Right lobe of liver (tissue), 6 donors: ENCODE results near the gene EEFSEC. TPM values are rescaled to one million over a fixed set of nuclear protein-coding genes. Genes with fewer than 3 reads are reported as not detected.

ENCODE experiments used
- ATAC-seq, 4 donors: fragments of 200-7000 bp; cut with Tn5 transposase; one replicate each; pipeline ENCODE4 v1.9.1; 2020; ENCODE audit warnings: mild to moderate bottlenecking in 4 of 4, moderate library complexity in 4 of 4
- DNase-seq, 3 donors: peaks; one replicate each; pipeline ENCODE4 v3.0.0-alpha.2; 2020
- H3K27ac ChIP-seq, 3 donors: fragments of 200-600 bp; one replicate each; pipeline ENCODE4 v1.8.0; 2022
- H3K27me3 ChIP-seq, 2 donors: fragments of 200-600 bp; one replicate each; pipeline ENCODE4 v1.8.0; 2022
- H3K36me3 ChIP-seq, 4 donors: fragments of 200-600 bp; sonication (generic) in 1 of 4; one replicate each; pipeline versions ENCODE4 v1.5.1 to v1.8.0; 2017 to 2022; ENCODE audit warnings: control low read depth in 1 of 4
- H3K4me1 ChIP-seq, 4 donors: fragments of 200-600 bp; sonication (generic) in 1 of 4; one replicate each; pipeline versions ENCODE4 v1.5.1 to v1.8.0; 2017 to 2022; ENCODE audit warnings: control low read depth in 1 of 4
- H3K4me3 ChIP-seq, 3 donors: fragments of 200-600 bp; one replicate each; pipeline ENCODE4 v1.8.0; 2022
- H3K9me3 ChIP-seq, 4 donors: fragments of 200-600 bp; sonication (generic) in 1 of 4; one replicate each; pipeline versions ENCODE4 v1.5.1 to v1.8.0; 2017 to 2022; ENCODE audit warnings: control low read depth in 1 of 4
- CTCF ChIP-seq, 4 donors: fragments of 200-600 bp in 3 of 4; fragments of 450-650 bp in 1 of 4; IDR thresholded peaks; one replicate each; pipeline versions ENCODE4 v1.5.1 to v1.8.0; 2016 to 2022; ENCODE audit warnings: antibody characterized with exemption in 4 of 4, mild to moderate bottlenecking in 2 of 4
- POLR2A ChIP-seq: fragments of 450-650 bp; IDR thresholded peaks from one replicate; pipeline ENCODE4 v1.6.1; 2017; ENCODE audit warnings: antibody characterized with exemption, mild to moderate bottlenecking
- WGBS: methylation state at CpG from one replicate; pipeline ENCODE4 v1.1.6; 2018; ENCODE audit warnings: low coverage, low lambda C conversion rate; ENCODE audit not compliant: insufficient coverage; ENCODE audit errors: missing lambda C conversion rate; 5-methylcytosine and 5-hydroxymethylcytosine counted together
- intact Hi-C, 2 donors: fragments of 100-400 bp; cut with DNase I; formaldehyde crosslinking; loops; one replicate each; pipeline versions ENCODE4 v1.11.2 to v1.14.1; 2022
- total RNA-seq, 6 experiments: library from RNA; depleted of rRNA in 2 of 6; stranded (reverse); fragments of >200 nt in 2 of 6; fragmentation: NEBNext Ultra II Directional in 3 of 6; extraction: Animal tissue kit (Norgen Biotek cat#: 25700) in 3 of 6; gene quantifications; one replicate each; pipeline versions ENCODE4 v1.1.0 to v1.2.4, GENCODE V29; 2016 to 2023
- donor health status: DM: no; HTN: yes; CAD: no.
- donor health status: DM: no; HTN: no; CAD: no.
- donor health status: DM: no; HTN: no; CAD: no.
- donor health status: DM: no; HTN: yes; CAD: no.
- donor health status: DM: no; HTN: yes; CAD: no.

Gene EEFSEC
- total RNA-seq, 6 experiments from 2014 or later: 10.1 to 24.0 (median 13.4) TPM

- no peak for ATAC-seq
- no peaks in the 10 kb centered on the region for H3K36me3 ChIP-seq
- H3K4me1 ChIP-seq: peaks cover 0 to 9% (median 0%) of the 10 kb centered on the region in 4 donors
- no peak overlapping the region for H3K27ac ChIP-seq
- intact Hi-C loops: no loop called here
- H3K9me3 ChIP-seq: no peaks in the 10 kb centered on the region
- no peak for DNase-seq
- no peaks in the 10 kb centered on the region for H3K27me3 ChIP-seq
- 76% methylated on average over 7 of the region's 17 CpGs for WGBS
- H3K4me3 ChIP-seq: no peak overlapping the region
- no peak for TF ChIP-seq POLR2A
- no peak for TF ChIP-seq CTCF (IDR thresholded peaks at IDR 0.05)
Observed at GRCh38 chr3:128317101-128317697, 163.9 kb downstream of the EEFSEC start.

- 100% methylated on average over 2 of the region's 8 CpGs for WGBS
- DNase-seq (no peak), ATAC-seq (no peak)
- H3K27ac ChIP-seq: no peak overlapping the region
- H3K4me1 ChIP-seq: peaks cover 0 to 12% (median 2%) of the 10 kb centered on the region in 4 donors
- H3K9me3 ChIP-seq: no peaks in the 10 kb centered on the region
- intact Hi-C loops: no loop called here
- TF ChIP-seq CTCF (IDR thresholded peaks at IDR 0.05) (no peak), POLR2A (no peak)
- no peaks in the 10 kb centered on the region for H3K27me3 ChIP-seq
- no peaks in the 10 kb centered on the region for H3K36me3 ChIP-seq
- no peak overlapping the region for H3K4me3 ChIP-seq
Observed at GRCh38 chr3:128317698-128318231, 164.5 kb downstream of the EEFSEC start.

GRCh38 chr3:128318275-128318941, 165.1 kb downstream of the EEFSEC start:
- ATAC-seq (no peak), DNase-seq (no peak)
- TF ChIP-seq CTCF (IDR thresholded peaks at IDR 0.05) (no peak), POLR2A (no peak)
- H3K4me1 ChIP-seq: peaks cover 0 to 19% (median 5%) of the 10 kb centered on the region in 4 donors
- H3K27me3 ChIP-seq: no peaks in the 10 kb centered on the region
- H3K9me3 ChIP-seq: no peaks in the 10 kb centered on the region
- intact Hi-C loops: no loop called here
- no peak overlapping the region for H3K4me3 ChIP-seq
- no CpG with 5 or more reads among the region's 11 CpGs for WGBS
- no peaks in the 10 kb centered on the region for H3K36me3 ChIP-seq
- no peak overlapping the region for H3K27ac ChIP-seq

- H3K4me3 ChIP-seq: no peak overlapping the region
- TF ChIP-seq CTCF (IDR thresholded peaks at IDR 0.05) (no peak), POLR2A (no peak)
- peaks cover 0 to 26% (median 9%) of the 10 kb centered on the region in 4 donors for H3K4me1 ChIP-seq
- no peaks in the 10 kb centered on the region for H3K9me3 ChIP-seq
- H3K36me3 ChIP-seq: no peaks in the 10 kb centered on the region
- H3K27ac ChIP-seq: no peak overlapping the region
- WGBS: 93% methylated on average over 3 of the region's 8 CpGs
- intact Hi-C loops: no loop called here
- DNase-seq (no peak), ATAC-seq (no peak)
- H3K27me3 ChIP-seq: no peaks in the 10 kb centered on the region
Observed at GRCh38 chr3:128319107-128319506, 165.8 kb downstream of the EEFSEC start.
